ENCODE measurements around the gene S100A12.

- TF ChIP-seq CTCF (IDR thresholded peaks at IDR 0.05) = no peak
- no peak for TF ChIP-seq POLR2A (IDR thresholded peaks at IDR 0.05)
These were observed 20.8 kb downstream of the S100A12 start for GRCh38 chr1:153354515-153355193.
